ENCODE measurements around the gene MLN.

The MLN gene

DNA sequence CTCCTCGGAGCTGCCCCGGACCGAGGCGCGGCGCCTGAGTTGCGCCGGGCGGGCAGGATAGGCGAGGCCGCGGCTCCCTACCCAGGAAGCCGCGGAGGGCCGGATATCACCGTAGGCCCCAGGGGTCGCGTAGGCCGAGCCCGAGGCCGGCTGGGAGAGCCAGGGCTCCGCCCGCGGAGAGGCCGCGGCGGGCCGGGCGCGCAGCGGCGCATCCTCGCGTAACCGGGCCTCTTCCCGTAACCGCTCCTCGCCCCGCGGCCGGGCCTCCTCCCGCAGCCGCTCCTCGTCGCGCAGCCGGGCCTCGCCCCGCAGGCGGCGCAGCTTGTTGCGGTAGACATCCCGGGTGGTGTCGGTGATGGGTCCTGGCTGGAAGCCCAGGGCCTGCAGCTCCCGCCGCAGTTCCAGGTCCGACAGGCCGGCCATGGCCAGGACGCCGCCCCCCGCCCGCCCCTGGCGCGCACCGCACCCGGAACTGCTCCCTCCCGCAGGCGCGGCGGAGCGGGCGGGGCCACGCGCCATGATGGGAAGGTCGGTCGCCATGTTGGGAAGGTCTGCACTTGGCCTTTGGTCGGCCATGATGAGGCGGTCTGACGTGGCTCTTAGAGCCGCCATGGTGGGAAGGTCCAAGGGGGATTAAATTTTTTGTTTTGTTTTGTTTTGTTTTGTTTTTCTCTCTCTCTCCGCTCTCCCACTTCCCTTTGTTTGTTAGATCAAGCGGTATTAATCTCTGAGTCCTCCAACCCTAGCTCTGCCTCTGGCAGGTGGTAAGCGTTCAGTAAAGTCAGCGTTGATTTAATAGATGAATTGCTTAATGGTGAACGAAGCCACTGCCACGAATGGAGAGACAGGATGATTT lies 14.9 kb downstream of the MLN start, which contains the start of gene LEMD2:
Gene LEMD2 (minus strand): TSS at position 437 of the 856 bp plus-strand sequence. CDS start 14 bp downstream, at position 423.
- no peaks in the 10 kb centered on the region for H3K36me3 ChIP-seq (replicated peaks; ENCODE audit: insufficient read depth, low read length)
- peak within 1 kb of the TSS; percentile 60; the same call in 1 of the 2 replicates for H3K27ac ChIP-seq (ENCODE audit: low read length)
- peak; percentile 86 for DNase-seq
- peak within 1 kb of the TSS; percentile 98 for H3K4me2 ChIP-seq (ENCODE audit: low read depth, low read length)
- H3K4me1 ChIP-seq (ENCODE audit: low read length) = peaks cover 17% of the 10 kb centered on the region
- no peaks in the 10 kb centered on the region for H4K20me1 ChIP-seq (ENCODE audit: insufficient read depth, low read length)
- peaks cover 33% of the 10 kb centered on the region for H3K79me2 ChIP-seq (ENCODE audit: low read length)
- peaks cover 23% of the 10 kb centered on the region; the same call in 1 of the 2 replicates for H3K27me3 ChIP-seq (replicated peaks; ENCODE audit: insufficient read depth, low read length)
- H2AFZ ChIP-seq (ENCODE audit: low read length) = peak within 1 kb of the TSS; percentile 91
- no peak for TF ChIP-seq EZH2 (optimal IDR thresholded peaks at IDR 0.05; ENCODE audit: low read depth, low read length)
- TF ChIP-seq, protein P1, sequence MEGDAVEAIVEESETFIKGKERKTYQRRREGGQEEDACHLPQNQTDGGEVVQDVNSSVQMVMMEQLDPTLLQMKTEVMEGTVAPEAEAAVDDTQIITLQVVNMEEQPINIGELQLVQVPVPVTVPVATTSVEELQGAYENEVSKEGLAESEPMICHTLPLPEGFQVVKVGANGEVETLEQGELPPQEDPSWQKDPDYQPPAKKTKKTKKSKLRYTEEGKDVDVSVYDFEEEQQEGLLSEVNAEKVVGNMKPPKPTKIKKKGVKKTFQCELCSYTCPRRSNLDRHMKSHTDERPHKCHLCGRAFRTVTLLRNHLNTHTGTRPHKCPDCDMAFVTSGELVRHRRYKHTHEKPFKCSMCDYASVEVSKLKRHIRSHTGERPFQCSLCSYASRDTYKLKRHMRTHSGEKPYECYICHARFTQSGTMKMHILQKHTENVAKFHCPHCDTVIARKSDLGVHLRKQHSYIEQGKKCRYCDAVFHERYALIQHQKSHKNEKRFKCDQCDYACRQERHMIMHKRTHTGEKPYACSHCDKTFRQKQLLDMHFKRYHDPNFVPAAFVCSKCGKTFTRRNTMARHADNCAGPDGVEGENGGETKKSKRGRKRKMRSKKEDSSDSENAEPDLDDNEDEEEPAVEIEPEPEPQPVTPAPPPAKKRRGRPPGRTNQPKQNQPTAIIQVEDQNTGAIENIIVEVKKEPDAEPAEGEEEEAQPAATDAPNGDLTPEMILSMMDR (IDR thresholded peaks at IDR 0.05; ENCODE audit: low read length) = no peak
- TF ChIP-seq EZH2phosphoT487 (IDR thresholded peaks at IDR 0.05; ENCODE audit: low read length) = no peak
- H3K9ac ChIP-seq (ENCODE audit: low read length) = peak within 1 kb of the TSS; percentile 81
- no peaks in the 10 kb centered on the region; the same call in 1 of the 2 replicates for H3K9me2 ChIP-seq (replicated peaks; ENCODE audit: insufficient read depth, low read length)
- peaks cover 5% of the 10 kb centered on the region; the same call in 1 of the 2 replicates for H3F3A ChIP-seq (ENCODE audit: insufficient read depth, low read length)
- peak within 1 kb of the TSS; percentile 81 for H3K4me3 ChIP-seq (ENCODE audit: low read length)
- H3K9me3 ChIP-seq (replicated peaks; ENCODE audit: insufficient read depth, low read length) = no peaks in the 10 kb centered on the region

DNA sequence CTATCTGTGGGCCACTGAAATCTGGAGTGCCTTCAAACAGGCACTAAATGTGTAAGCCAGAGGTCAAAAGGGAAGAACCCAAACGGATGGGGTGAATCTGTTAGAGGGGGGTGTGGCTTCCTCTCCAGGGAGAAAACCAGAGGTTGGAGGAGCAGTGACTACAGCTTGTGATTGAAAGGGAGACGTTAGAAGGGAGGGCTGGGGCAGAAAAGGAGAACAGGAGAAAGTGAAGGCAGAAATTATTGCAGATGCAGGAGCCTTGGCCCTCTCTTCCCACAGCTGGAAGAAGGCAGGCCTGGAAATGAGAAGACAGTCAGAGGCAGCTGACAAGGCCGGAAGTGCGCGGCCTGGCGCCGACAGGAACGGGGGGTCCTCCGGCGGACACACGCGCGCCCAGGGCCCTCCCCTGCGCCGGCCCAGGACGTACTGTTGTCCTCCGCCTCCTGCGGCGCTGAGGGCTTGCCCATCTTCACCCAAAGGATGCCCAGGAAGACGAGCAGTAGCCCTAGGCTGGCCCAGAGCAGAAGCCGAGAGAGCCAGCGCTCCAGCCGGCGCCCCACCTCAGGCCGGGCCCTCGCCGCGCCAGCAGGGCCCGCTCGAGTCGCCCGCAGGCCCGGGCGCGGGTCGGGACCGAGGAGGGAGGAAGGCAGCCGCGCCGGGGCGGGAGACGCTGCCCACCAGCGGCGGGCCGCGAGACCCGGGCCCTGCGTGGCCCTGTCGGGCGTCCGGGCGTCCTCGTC lies 15.7 kb downstream of the MLN start:
- H3K27me3 ChIP-seq (replicated peaks; ENCODE audit: insufficient read depth, low read length) = peaks cover 16% of the 10 kb centered on the region; the same call in 1 of the 2 replicates
- H3K4me1 ChIP-seq (ENCODE audit: low read length) = peaks cover 17% of the 10 kb centered on the region
- H3K9me3 ChIP-seq (replicated peaks; ENCODE audit: insufficient read depth, low read length) = no peaks in the 10 kb centered on the region
- H3K27ac ChIP-seq (ENCODE audit: low read length) = peak overlapping the region; percentile 60; the same call in 1 of the 2 replicates
- peak; percentile 46 for DNase-seq
- peak overlapping the region; percentile 98 for H3K4me2 ChIP-seq (ENCODE audit: low read depth, low read length)
- H3K36me3 ChIP-seq (replicated peaks; ENCODE audit: insufficient read depth, low read length) = no peaks in the 10 kb centered on the region
- TF ChIP-seq, protein P1 (IDR thresholded peaks at IDR 0.05; ENCODE audit: low read length) = no peak
- TF ChIP-seq EZH2phosphoT487 (IDR thresholded peaks at IDR 0.05; ENCODE audit: low read length) = no peak
- no peak for TF ChIP-seq EZH2 (optimal IDR thresholded peaks at IDR 0.05; ENCODE audit: low read depth, low read length)
- H3K9me2 ChIP-seq (replicated peaks; ENCODE audit: insufficient read depth, low read length) = no peaks in the 10 kb centered on the region; the same call in 1 of the 2 replicates
- H3F3A ChIP-seq (ENCODE audit: insufficient read depth, low read length) = peaks cover 5% of the 10 kb centered on the region; the same call in 1 of the 2 replicates
- no peaks in the 10 kb centered on the region for H4K20me1 ChIP-seq (ENCODE audit: insufficient read depth, low read length)
- H2AFZ ChIP-seq (ENCODE audit: low read length) = peak overlapping the region; percentile 65
- H3K9ac ChIP-seq (ENCODE audit: low read length) = peak overlapping the region; percentile 81
- H3K4me3 ChIP-seq (ENCODE audit: low read length) = peak overlapping the region; percentile 81
- H3K79me2 ChIP-seq (ENCODE audit: low read length) = peaks cover 33% of the 10 kb centered on the region

DNA sequence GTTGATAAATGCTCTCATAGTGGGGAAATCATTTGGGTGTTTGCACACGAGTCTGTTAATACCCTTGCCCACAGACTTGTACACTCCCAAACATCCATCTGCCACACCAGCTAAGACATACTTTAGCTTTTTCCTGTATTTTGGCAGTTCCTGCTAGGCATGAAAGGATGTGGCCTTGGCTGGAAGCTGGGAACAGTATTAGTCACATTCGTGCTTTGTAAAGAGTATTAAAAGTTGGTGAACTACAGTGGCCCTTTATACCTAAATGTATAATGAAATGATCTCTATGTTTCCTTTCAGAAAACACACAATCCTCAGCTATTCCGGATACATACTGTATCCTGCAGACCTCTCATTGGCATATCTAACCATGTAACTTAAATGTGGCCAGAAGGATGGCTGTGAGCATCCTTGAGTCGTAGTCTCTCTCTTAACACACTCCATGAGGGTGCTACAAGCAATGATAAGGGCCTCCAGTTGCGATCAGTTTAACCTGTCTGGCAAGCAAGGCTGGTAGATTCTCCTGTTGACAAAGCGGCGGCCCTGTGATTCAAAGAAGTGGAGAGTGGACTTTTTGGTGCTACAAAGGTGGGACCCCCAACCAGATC lies 16.4 kb downstream of the MLN start:
- TF ChIP-seq EZH2 (optimal IDR thresholded peaks at IDR 0.05; ENCODE audit: low read depth, low read length) (no peak), EZH2phosphoT487 (IDR thresholded peaks at IDR 0.05; ENCODE audit: low read length) (no peak)
- TF ChIP-seq, protein P1 (IDR thresholded peaks at IDR 0.05; ENCODE audit: low read length) = no peak
- H3K4me2 ChIP-seq (ENCODE audit: low read depth, low read length) = peak overlapping the region; percentile 98
- peak overlapping the region; percentile 81 for H3K4me3 ChIP-seq (ENCODE audit: low read length)
- H3K9me2 ChIP-seq (replicated peaks; ENCODE audit: insufficient read depth, low read length) = no peaks in the 10 kb centered on the region; the same call in 1 of the 2 replicates
- H4K20me1 ChIP-seq (ENCODE audit: insufficient read depth, low read length) = no peaks in the 10 kb centered on the region
- peaks cover 17% of the 10 kb centered on the region for H3K4me1 ChIP-seq (ENCODE audit: low read length)
- DNase-seq = no peak
- H3F3A ChIP-seq (ENCODE audit: insufficient read depth, low read length) = peaks cover 5% of the 10 kb centered on the region; the same call in 1 of the 2 replicates
- peaks cover 33% of the 10 kb centered on the region for H3K79me2 ChIP-seq (ENCODE audit: low read length)
- no peaks in the 10 kb centered on the region for H3K36me3 ChIP-seq (replicated peaks; ENCODE audit: insufficient read depth, low read length)
- H2AFZ ChIP-seq (ENCODE audit: low read length) = no peak overlapping the region
- no peaks in the 10 kb centered on the region for H3K9me3 ChIP-seq (replicated peaks; ENCODE audit: insufficient read depth, low read length)
- H3K9ac ChIP-seq (ENCODE audit: low read length) = peak overlapping the region; percentile 81; the same call in 1 of the 2 replicates
- peaks cover 10% of the 10 kb centered on the region; the same call in 1 of the 2 replicates for H3K27me3 ChIP-seq (replicated peaks; ENCODE audit: insufficient read depth, low read length)
- peak overlapping the region; percentile 60; the same call in 1 of the 2 replicates for H3K27ac ChIP-seq (ENCODE audit: low read length)
